Peyer's patch (tissue), 4 donors: ENCODE results near the gene USP6NL.

Experiments
- POLR2A ChIP-seq, 2 donors: fragments of 450-650 bp; IDR thresholded peaks; one replicate each; pipeline ENCODE4 v1.5.1; 2017; ENCODE audit warnings: antibody characterized with exemption in 2 of 2, mild to moderate bottlenecking in 2 of 2, moderate library complexity in 2 of 2
- TF ChIP-seq, protein P1 (sequence below), 6 experiments: fragments of 450-650 bp in 4 of 6; fragments of 200-600 bp in 2 of 6; sonication (generic) in 1 of 6; IDR thresholded peaks; one replicate each; pipeline ENCODE4 v1.5.1; 2017 to 2019; ENCODE audit warnings: antibody characterized with exemption in 6 of 6, mild to moderate bottlenecking in 3 of 6, moderate library complexity in 1 of 6

DNA sequence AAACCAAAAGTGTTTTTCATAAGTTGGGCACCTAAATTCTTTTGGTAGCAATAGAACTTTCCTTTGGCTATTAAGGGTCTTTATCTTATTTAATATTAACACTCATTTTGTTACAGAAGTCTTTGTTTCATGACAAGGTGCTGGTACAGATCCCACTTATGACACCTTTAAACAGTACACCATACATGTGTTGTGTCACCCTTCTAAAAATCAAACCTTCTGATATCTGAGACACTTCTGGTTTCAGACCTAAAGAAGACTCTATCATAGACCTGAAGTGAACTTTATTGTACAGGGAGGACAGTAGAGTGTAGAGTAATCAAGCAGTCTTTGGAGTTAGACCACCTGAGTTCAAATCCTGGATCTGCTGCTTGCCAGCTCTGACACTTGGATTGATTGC, 5.8 kb upstream of the USP6NL start:
- TF ChIP-seq POLR2A (IDR thresholded peaks at IDR 0.05), result no peak
- TF ChIP-seq, protein P1, sequence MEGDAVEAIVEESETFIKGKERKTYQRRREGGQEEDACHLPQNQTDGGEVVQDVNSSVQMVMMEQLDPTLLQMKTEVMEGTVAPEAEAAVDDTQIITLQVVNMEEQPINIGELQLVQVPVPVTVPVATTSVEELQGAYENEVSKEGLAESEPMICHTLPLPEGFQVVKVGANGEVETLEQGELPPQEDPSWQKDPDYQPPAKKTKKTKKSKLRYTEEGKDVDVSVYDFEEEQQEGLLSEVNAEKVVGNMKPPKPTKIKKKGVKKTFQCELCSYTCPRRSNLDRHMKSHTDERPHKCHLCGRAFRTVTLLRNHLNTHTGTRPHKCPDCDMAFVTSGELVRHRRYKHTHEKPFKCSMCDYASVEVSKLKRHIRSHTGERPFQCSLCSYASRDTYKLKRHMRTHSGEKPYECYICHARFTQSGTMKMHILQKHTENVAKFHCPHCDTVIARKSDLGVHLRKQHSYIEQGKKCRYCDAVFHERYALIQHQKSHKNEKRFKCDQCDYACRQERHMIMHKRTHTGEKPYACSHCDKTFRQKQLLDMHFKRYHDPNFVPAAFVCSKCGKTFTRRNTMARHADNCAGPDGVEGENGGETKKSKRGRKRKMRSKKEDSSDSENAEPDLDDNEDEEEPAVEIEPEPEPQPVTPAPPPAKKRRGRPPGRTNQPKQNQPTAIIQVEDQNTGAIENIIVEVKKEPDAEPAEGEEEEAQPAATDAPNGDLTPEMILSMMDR (IDR thresholded peaks at IDR 0.05), result no peak
